NCI-H146 treated with DMSO at 0.1 percent for 48 hours (cell line): ENCODE data around the gene DNMT3A.
"Not testable (repeated sequence)": the region's sequence is repeated elsewhere in the genome, so short reads cannot be mapped to it uniquely, and the experiment has no call there.

ENCODE experiments used
- DNase-seq: peaks from one replicate; lab custom pipeline; 2025; ENCODE audit not compliant: unreplicated experiment; lab: John Stamatoyannopoulos, UW

The DNMT3A gene

DNA sequence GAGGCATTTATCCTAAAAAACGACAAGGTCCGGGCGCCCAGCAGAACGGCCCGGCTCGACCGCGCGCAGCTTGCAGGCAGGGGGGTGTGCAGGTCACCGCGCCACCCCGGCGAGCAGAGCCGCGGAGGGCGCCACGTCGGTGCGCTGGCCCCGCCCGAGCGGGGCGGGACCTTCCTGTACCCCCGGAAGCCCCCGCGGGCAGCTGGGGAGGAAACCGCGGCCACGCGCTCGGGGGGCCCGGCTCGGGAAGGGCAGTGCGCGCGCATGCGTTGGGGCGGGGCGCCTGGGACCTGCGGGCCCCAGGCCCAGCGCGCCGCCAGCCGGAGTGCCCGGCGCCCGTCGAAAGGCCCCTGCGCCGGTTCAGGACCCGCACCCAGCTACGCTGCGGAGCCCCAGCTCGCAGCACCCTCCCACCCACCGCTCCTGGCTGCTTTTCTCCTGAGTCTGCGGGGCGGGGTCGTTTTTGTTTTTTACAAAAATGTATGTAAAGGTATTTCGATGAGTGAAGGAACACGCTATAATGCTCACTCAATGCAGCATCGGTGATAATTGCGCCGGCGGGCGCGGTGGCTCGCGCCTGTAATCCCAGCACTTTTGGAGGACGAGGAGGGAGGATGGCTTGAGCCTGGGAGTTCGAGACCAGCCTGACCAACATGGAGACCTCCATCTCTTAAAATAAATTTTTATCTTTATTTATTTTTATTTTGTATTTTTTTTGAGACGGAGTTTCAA lies 125.6 kb downstream of the DNMT3A start:
- DNase-seq = no peak

DNA sequence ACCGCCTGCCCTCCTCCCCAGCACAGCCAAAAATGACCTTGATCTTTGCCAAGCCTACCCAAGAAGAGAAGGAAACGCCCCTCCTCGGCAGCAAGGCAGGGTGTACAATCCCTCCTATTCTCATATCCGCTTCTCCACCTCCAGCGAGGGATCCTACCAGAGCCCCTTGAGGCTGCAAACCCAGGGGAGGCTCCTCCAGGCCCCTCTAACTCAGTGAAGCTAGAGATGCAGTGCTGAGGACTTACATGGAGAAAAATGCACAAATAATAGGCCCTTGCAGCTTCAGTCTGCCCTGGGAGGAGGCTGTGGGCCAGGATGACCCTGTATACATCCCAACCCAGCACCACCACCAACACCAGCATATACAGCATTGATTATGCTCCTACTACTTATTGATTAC lies 126.5 kb downstream of the DNMT3A start:
- DNase-seq = no peak

DNA sequence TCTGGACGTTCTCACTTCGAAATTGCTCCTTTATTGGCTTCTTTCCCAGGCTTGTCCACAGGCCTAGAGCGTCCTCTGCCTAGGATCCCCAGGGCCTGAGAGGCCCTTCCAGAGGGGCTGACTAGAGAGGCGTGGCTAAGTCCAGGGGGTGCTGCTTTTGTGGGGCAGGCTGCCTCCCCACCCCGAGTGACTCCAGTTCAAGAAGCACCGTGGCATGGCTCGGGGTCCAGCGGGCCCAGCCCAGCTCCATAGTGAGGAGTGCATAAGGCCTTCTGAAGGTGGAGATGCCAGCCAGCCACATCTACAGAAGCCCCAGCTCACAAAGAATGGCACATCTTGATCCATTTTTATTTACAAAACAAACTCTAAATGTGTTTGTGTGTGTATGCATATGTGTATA lies 128.5 kb downstream of the DNMT3A start:
- DNase-seq = no peak

- DNase-seq = not testable (repeated sequence)
Measured at GRCh38 chr2:25210923-25211322, 130.8 kb downstream of the DNMT3A start.

GRCh38 chr2:25207078-25207545 lies 134.6 kb downstream of the DNMT3A start:
- no peak for DNase-seq

DNA sequence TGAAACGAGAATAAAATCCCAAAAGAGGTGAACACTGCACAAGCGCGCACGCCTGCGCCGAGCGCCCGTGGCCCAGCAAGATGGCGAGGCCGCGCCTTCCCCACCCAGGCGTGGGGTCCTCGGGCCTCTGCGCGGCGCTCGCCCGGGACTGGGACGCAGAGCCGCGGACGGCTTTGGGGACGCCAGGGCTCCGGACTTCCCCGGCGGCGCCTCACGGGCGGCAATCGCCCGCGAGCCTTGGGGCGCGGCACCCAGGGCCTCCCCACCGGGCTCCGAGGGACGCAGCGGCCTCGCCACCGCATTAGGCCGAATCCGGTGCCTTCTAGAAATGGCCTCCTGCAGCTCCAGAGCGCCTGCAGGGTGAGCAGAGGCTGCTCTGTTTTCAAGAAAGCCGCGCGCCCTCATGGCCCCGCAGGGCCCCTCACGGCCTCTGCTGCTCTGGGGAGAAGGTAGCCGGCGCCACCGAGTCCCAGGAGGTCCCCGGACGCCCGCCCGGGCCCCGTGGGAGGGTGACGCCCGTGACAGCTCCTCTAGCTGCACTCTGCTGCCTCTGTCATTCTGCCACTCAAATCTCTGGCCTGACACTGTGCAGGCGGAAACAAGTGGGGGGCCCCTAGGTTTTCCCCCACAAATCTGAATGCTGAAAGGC lies 137.4 kb downstream of the DNMT3A start:
- no peak for DNase-seq

DNA sequence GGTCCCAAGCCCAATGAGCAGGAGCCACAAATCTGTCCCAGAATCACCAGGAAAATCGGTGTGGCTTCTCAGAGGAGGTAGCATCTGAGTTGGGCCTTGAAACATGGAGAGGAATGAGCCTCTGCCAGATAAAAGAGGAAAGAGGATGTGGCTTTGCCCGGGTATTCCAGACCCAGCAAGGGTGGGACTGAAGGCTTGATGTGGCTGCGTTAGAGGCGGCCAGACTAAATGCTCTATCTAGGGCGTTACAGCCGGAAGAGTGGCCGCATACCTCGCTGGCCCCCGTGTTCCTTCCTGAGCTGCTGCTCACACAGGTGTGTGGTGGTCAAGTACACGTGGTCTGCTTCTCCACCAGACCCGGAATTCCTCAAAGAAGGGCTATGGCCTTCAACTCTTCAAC lies 139.4 kb downstream of the DNMT3A start:
- DNase-seq = no peak

GRCh38 chr2:25201794-25202193 lies 139.9 kb downstream of the DNMT3A start:
- no peak for DNase-seq

DNA sequence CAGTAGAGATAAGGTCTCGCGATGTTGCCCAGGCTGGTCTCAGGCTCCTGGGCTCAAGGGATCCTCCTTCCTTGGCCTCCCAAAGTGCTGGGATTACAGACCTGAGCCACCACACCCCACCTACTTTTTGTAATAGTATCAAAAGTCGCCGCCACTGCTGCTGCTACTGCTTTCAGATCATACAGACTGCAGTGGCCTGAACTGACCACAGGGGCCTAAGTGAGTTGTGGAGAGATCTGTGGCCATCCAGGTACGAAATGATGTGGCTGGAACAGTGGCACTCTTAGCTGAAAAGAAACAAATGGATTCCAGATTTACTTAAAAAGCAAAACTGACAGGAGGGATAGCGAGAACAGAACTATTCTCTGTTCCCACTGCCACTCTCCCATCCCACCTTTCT lies 140.5 kb downstream of the DNMT3A start:
- no peak for DNase-seq

- no peak for DNase-seq
Measured at GRCh38 chr2:25198576-25198975, 143.1 kb downstream of the DNMT3A start.

- no peak for DNase-seq
Measured at GRCh38 chr2:25198209-25198525, 143.6 kb downstream of the DNMT3A start.

- no peak for DNase-seq
Measured at GRCh38 chr2:25197336-25198208, 144.2 kb downstream of the DNMT3A start.

- no peak for DNase-seq
Measured at GRCh38 chr2:25194576-25195122, 147.1 kb downstream of the DNMT3A start.

- DNase-seq = peak; percentile 79
Measured at GRCh38 chr2:25190536-25190935, 151.2 kb downstream of the DNMT3A start.

DNA sequence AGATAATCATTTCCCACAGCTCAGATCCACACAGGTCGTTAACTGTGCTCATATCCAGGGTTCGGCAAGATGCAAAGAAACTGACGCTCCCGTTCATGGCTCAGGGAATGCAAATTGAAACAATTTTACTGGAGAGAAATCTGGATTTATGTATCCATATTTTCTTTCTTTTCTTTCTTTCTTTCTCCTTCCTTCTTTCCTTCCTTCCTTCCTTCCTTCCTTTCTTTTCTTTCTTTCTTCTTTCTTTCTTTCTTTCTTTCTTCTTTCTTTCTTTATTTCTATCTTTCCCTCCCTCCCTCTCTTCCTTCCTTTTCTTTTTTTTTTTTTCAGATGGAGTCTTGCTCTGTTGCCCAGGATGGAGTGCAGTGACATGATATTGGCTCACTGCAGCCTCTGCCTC lies 153.3 kb downstream of the DNMT3A start:
- no peak for DNase-seq

- no peak for DNase-seq
Measured at GRCh38 chr2:25187729-25188350, 153.9 kb downstream of the DNMT3A start.

DNA sequence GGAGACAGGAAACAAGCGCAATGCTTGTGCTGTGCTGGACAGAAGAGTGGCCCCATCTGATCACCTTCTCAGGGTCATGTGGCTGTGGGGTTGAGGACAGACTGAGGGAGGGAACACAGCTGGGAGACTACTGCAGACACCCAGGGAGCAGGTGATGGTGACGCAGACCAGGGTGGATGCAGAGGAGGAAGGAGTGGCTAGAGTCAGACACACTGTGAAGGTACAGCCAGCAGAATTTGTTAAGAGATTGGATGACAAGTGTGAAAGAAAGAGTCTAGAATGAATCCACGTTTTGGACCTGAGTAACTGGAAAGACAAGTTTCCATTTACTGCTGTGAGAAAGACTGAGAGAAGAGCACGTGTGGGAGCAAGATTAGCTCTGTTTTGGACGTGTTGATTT lies 157.5 kb downstream of the DNMT3A start:
- no peak for DNase-seq

DNA sequence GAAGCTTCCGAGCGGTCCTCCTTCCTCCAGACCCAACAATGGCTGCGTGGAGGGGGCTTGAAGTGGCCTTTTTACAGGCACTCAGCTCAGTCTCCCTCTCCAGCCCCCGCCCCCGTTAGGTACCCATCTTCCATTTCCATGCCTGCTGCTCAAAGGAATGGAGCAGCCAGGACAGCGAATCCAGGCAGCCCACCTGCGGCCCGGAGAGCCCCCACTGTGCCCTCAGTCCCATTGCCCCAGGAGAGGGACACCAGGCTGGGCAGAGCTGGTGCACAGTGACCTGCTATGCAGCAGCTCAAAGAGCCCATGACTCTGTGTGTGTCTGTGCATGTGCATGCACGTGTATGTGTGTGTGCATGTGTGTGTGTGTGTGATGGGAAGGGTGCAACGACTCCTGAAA lies 162.7 kb downstream of the DNMT3A start:
- no peak for DNase-seq
